H1 (cell line): ENCODE measurements around the gene IFT122. TPM values are rescaled to one million over a fixed set of nuclear protein-coding genes. Genes with fewer than 3 reads are reported as not detected.

Experiments used
- CTCF ChIA-PET: fragments of 300-600 bp; sonication (Branson Sonifier 250); formaldehyde crosslinking; loops from one replicate; lab custom pipeline; 2021; ENCODE audit not compliant: partially characterized antibody; lab: Charles Lee
- POLR2A ChIA-PET: fragments of 300-600 bp; sonication (Branson Sonifier 250); formaldehyde crosslinking; loops from one replicate; lab custom pipeline; 2021; ENCODE audit warnings: inconsistent platforms; ENCODE audit not compliant: partially characterized antibody; lab: Charles Lee
- DNase-seq, 2 experiments: peaks; one replicate each; pipeline versions ENCODE4 v3.0.0 to v3.0.0-alpha.2; 2010 to 2022; ENCODE audit warnings: low spot score in 2 of 2, low read depth in 1 of 2, mixed read lengths in 1 of 2
- FAIRE-seq: peaks from 2 replicates; lab custom pipeline; 2011; peaks lifted over from hg19 to GRCh38; lab: Jason Lieb, UNC
- H2AFZ ChIP-seq: 2 replicates; pipeline ENCODE4 v1.8.1; 2012; ENCODE audit warnings: low read length, inconsistent platforms
- H2AK5ac ChIP-seq: 2 replicates; pipeline ENCODE4 v1.6.1; 2013; ENCODE audit warnings: low read depth, low read length
- H2BK120ac ChIP-seq: replicated peaks from 2 replicates; pipeline ENCODE3; 2013; ENCODE audit warnings: low read depth, low read length, inconsistent platforms
- H2BK12ac ChIP-seq: 2 replicates; pipeline ENCODE4 v1.6.1; 2013; ENCODE audit warnings: low read depth, low read length
- H2BK15ac ChIP-seq: 2 replicates; pipeline ENCODE4 v1.6.1; 2013; ENCODE audit warnings: low read length
- H2BK20ac ChIP-seq: 2 replicates; pipeline ENCODE4 v1.6.1; 2013; ENCODE audit warnings: low read length
- H2BK5ac ChIP-seq: 2 replicates; pipeline ENCODE4 v1.6.1; 2013; ENCODE audit warnings: low read depth, low read length
- H3K14ac ChIP-seq: 2 replicates; pipeline ENCODE4 v1.6.1; 2013; ENCODE audit warnings: inconsistent platforms; ENCODE audit not compliant: insufficient read length
- H3K18ac ChIP-seq: 2 replicates; pipeline ENCODE4 v1.6.1; 2013; ENCODE audit warnings: low read length; ENCODE audit errors: extremely low read depth
- H3K23ac ChIP-seq: 2 replicates; pipeline ENCODE4 v1.6.1; 2013; ENCODE audit warnings: inconsistent platforms; ENCODE audit not compliant: insufficient read length
- H3K23me2 ChIP-seq: 2 replicates; pipeline ENCODE4 v1.6.1; 2013; ENCODE audit warnings: low read depth, low read length
- H3K27ac ChIP-seq: 2 replicates; pipeline ENCODE4 v1.6.1; 2011; ENCODE audit warnings: low read depth, low read length, inconsistent platforms
- H3K27me3 ChIP-seq, 4 experiments: replicated peaks in 1 of 4; 1 replicate in 1 of 4; 2 replicates in 3 of 4; pipeline versions ENCODE4 v1.6.1 to v1.8.1; 2011 to 2013; ENCODE audit warnings: low read length in 3 of 4, mild to moderate bottlenecking in 3 of 4, inconsistent platforms in 2 of 4, mixed read lengths in 2 of 4, moderate library complexity in 1 of 4; ENCODE audit not compliant: control insufficient read depth in 3 of 4, insufficient read depth in 3 of 4; ENCODE audit errors: extremely low read depth in 1 of 4
- H3K36me3 ChIP-seq, 4 experiments: 2 replicates each; pipeline versions ENCODE4 v1.6.1 to v1.8.1; 2011 to 2013; ENCODE audit warnings: mild to moderate bottlenecking in 4 of 4, low read length in 3 of 4, moderate library complexity in 2 of 4, control low read depth in 1 of 4, inconsistent platforms in 1 of 4; ENCODE audit not compliant: insufficient read depth in 4 of 4, control insufficient read depth in 2 of 4
- H3K4ac ChIP-seq: replicated peaks from 2 replicates; pipeline ENCODE3; 2013; ENCODE audit warnings: low read length, low read depth, mixed read lengths, inconsistent platforms; ENCODE audit not compliant: insufficient read length
- H3K4me1 ChIP-seq, 4 experiments: replicated peaks in 1 of 4; 1 replicate in 1 of 4; 2 replicates in 3 of 4; pipeline versions ENCODE4 v1.6.1 to v1.8.1; 2011 to 2013; ENCODE audit warnings: low read length in 3 of 4, inconsistent platforms in 2 of 4, mixed read lengths in 1 of 4; ENCODE audit not compliant: insufficient read depth in 4 of 4, control insufficient read depth in 3 of 4
- H3K4me2 ChIP-seq, 2 experiments: 2 replicates each; pipeline versions ENCODE4 v1.6.1 to v1.8.1; 2011 to 2013; ENCODE audit warnings: low read depth in 2 of 2, low read length in 2 of 2, control low read depth in 1 of 2, inconsistent platforms in 1 of 2, mild to moderate bottlenecking in 1 of 2; ENCODE audit not compliant: insufficient read depth in 1 of 2
- H3K4me3 ChIP-seq, 4 experiments: fragments of 200-600, 300-600 bp in 1 of 4; sonication (generic), shearing (Covaris generic), sonication (Bioruptor Twin) in 1 of 4; 2 replicates each; pipeline versions ENCODE4 v1.5.1 to v1.8.1; 2011 to 2016; ENCODE audit warnings: low read length in 4 of 4, low read depth in 3 of 4, control low read depth in 2 of 4, inconsistent platforms in 2 of 4, mild to moderate bottlenecking in 2 of 4, mixed read lengths in 1 of 4, moderate library complexity in 1 of 4; ENCODE audit not compliant: insufficient read depth in 2 of 4; ENCODE audit errors: extremely low read depth in 1 of 4
- H3K56ac ChIP-seq: replicated peaks from 2 replicates; pipeline ENCODE3; 2013; ENCODE audit warnings: low read depth, mild to moderate bottlenecking, mixed read lengths, low read length, inconsistent platforms; ENCODE audit not compliant: insufficient read length
- H3K79me1 ChIP-seq: 2 replicates; pipeline ENCODE4 v1.6.1; 2013; ENCODE audit warnings: low read depth, low read length, control low read depth
- H3K79me2 ChIP-seq, 2 experiments: 2 replicates each; pipeline versions ENCODE4 v1.6.1 to v1.8.1; 2012 to 2013; ENCODE audit warnings: low read length in 2 of 2, mild to moderate bottlenecking in 2 of 2, inconsistent platforms in 1 of 2; ENCODE audit not compliant: insufficient read depth in 2 of 2, control insufficient read depth in 1 of 2
- H3K9ac ChIP-seq, 4 experiments: replicated peaks in 1 of 4; 1 replicate in 1 of 4; 2 replicates in 3 of 4; pipeline versions ENCODE4 v1.6.1 to v1.8.1; 2011 to 2013; ENCODE audit warnings: low read depth in 3 of 4, low read length in 3 of 4, control low read depth in 2 of 4, mild to moderate bottlenecking in 2 of 4, moderate library complexity in 2 of 4, inconsistent platforms in 1 of 4; ENCODE audit errors: extremely low read depth in 1 of 4
- H3K9me3 ChIP-seq, 2 experiments: 2 replicates each; pipeline versions ENCODE4 v1.6.1 to v1.8.1; 2012 to 2013; ENCODE audit warnings: mild to moderate bottlenecking in 2 of 2, moderate library complexity in 2 of 2, control low read depth in 1 of 2, inconsistent platforms in 1 of 2, low read depth in 1 of 2, low read length in 1 of 2, mixed read lengths in 1 of 2; ENCODE audit not compliant: insufficient read depth in 2 of 2
- H4K20me1 ChIP-seq, 2 experiments: replicated peaks in 1 of 2; 2 replicates each; pipeline versions ENCODE3 to v1.8.1; 2011 to 2013; ENCODE audit warnings: inconsistent platforms in 2 of 2, low read length in 2 of 2, mild to moderate bottlenecking in 1 of 2; ENCODE audit not compliant: insufficient read depth in 2 of 2, control insufficient read depth in 1 of 2
- H4K5ac ChIP-seq: 2 replicates; pipeline ENCODE4 v1.6.1; 2013; ENCODE audit warnings: low read length, low read depth, mixed read lengths, inconsistent platforms; ENCODE audit not compliant: insufficient read length
- H4K8ac ChIP-seq: 2 replicates; pipeline ENCODE4 v1.8.0; 2013; ENCODE audit warnings: mild to moderate bottlenecking, moderate library complexity, low read length, inconsistent platforms; ENCODE audit not compliant: insufficient read depth; ENCODE audit errors: extremely low read depth
- H4K91ac ChIP-seq: replicated peaks from 2 replicates; pipeline ENCODE3; 2013; ENCODE audit warnings: low read length, mixed read lengths, inconsistent platforms; ENCODE audit not compliant: insufficient read length
- BRCA1 ChIP-seq: IDR thresholded peaks from 2 replicates; pipeline ENCODE4 v1.6.1; 2012; ENCODE audit warnings: low read depth, low read length, improper control_type of control experiment
- RXRA ChIP-seq: IDR thresholded peaks from 2 replicates; pipeline ENCODE4 v1.6.1; 2011; ENCODE audit warnings: low read depth, mild to moderate bottlenecking, low read length, moderate library complexity; ENCODE audit not compliant: insufficient read depth
- WGBS, 2 experiments: shearing (Covaris generic) in 1 of 2; methylation state at CpG; one replicate each; pipeline versions ENCODE4 v1.1.6 to v1.1.7; 2013 to 2015; ENCODE audit warnings: low lambda C conversion rate in 2 of 2, mixed read lengths in 2 of 2, inconsistent platforms in 1 of 2, low coverage in 1 of 2, missing lambda C conversion rate in 1 of 2; ENCODE audit not compliant: insufficient replicate concordance in 2 of 2, insufficient coverage in 1 of 2, insufficient read length in 1 of 2; ENCODE audit errors: extremely low coverage in 1 of 2, missing lambda C conversion rate in 1 of 2; 5-methylcytosine and 5-hydroxymethylcytosine counted together
- polyA plus RNA-seq, 7 experiments: library from polyadenylated mRNA; depleted of rRNA in 3 of 7; stranded (reverse) in 5 of 7; unstranded in 2 of 7; fragments of >200 nt in 5 of 7; fragments of 200-250 nt in 2 of 7; gene quantifications; 1 replicate in 5 of 7; 2 replicates in 1 of 7; 4 replicates in 1 of 7; pipeline versions ENCODE4 v1.2.1 to v1.2.3, GENCODE V29; 2011 to 2013; ENCODE audit warnings: missing spikeins in 2 of 7, mixed read lengths in 2 of 7
- total RNA-seq: library from RNA; stranded (reverse); fragmentation: NEBNext Ultra II Directional; extraction: Animal tissue kit (Norgen Biotek cat#: 25700); gene quantifications from 2 replicates; pipeline ENCODE4 v1.2.1, GENCODE V29; 2021

The IFT122 gene
- total and polyA plus RNA-seq, 2 of the 8 experiments (the other 6 are each of a cell fraction or from before 2014, with no cell fraction given) = 23.7 to 25.1 TPM

DNA sequence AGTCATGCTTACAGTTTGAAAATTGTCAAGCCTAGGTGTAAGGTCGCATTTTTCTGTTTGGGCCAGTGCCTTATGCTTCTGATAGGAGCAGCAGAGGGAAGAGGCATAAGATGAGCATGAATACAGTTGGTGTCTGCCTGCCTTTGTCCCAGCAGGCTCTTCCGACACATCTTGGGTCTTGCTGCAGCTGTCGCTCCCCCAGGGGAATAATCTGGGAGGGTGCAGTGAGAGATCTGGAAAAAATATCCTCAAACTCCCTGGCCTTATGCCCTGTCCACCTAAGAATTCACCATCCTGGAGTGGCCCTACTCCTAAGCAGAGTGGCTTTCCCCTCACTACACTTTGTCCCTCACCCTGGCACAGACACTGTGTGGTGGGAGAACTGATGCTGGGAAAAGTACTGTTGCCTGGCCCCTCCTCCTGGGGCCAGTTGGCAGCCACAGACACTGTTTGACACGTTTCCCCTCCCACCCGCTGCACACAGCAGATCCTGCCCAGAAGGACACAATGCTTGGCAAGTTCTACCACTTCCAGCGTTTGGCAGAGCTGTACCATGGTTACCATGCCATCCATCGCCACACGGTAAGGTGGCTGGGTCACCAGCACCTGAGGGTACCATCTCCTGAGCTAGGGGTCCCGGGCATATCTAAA is 67.3 kb downstream of the IFT122 start:
- H2BK12ac ChIP-seq = no peak overlapping the region
- POLR2A ChIA-PET = no interaction called here
- TF ChIP-seq BRCA1 (no peak), RXRA (no peak)
- no peak overlapping the region for H3K27ac ChIP-seq
- DNase-seq (no peak), FAIRE-seq (no peak)
- H3K27me3 ChIP-seq = no peaks in the 10 kb centered on the region
- H3K4ac ChIP-seq = no peak overlapping the region
- no peak overlapping the region for H3K23ac ChIP-seq
- no peak overlapping the region for H2AFZ ChIP-seq
- H4K5ac ChIP-seq = no peak overlapping the region
- H3K18ac ChIP-seq = no peak overlapping the region
- H2BK20ac ChIP-seq = no peak overlapping the region
- H3K4me3 ChIP-seq = no peak overlapping the region
- no peak overlapping the region for H4K8ac ChIP-seq
- H3K79me2 ChIP-seq = no peaks in the 10 kb centered on the region
- H3K56ac ChIP-seq = no peak overlapping the region
- no peak overlapping the region for H3K9ac ChIP-seq
- H2BK15ac ChIP-seq = no peak overlapping the region
- no peak overlapping the region for H2BK120ac ChIP-seq
- H3K79me1 ChIP-seq = no peaks in the 10 kb centered on the region
- 91% methylated on average over 9 of the region's 9 CpGs; no CpG with 5 or more reads in 1 of the 2 experiments for WGBS, 2 experiments
- no peak overlapping the region for H2AK5ac ChIP-seq
- H2BK5ac ChIP-seq = no peak overlapping the region
- H3K9me3 ChIP-seq = no peaks in the 10 kb centered on the region
- no peak overlapping the region for H3K4me2 ChIP-seq
- CTCF ChIA-PET = interaction anchor here (1.6 kb wide), 1 partner anchor 17 kb away, joined by 7 read pairs; no protein-coding TSS in a partner anchor
- H3K23me2 ChIP-seq = no peaks in the 10 kb centered on the region
- H4K20me1 ChIP-seq = peaks cover 0 to 3% of the 10 kb centered on the region in 2 experiments
- no peak overlapping the region for H3K14ac ChIP-seq
- H4K91ac ChIP-seq = no peak overlapping the region
- no peaks in the 10 kb centered on the region for H3K4me1 ChIP-seq
- peaks cover 2 to 20% (median 10%) of the 10 kb centered on the region in 4 experiments; a peak in 5 of 8 replicates for H3K36me3 ChIP-seq
